ENCODE measurements around the gene ABCA9.

Gene ABCA9

DNA sequence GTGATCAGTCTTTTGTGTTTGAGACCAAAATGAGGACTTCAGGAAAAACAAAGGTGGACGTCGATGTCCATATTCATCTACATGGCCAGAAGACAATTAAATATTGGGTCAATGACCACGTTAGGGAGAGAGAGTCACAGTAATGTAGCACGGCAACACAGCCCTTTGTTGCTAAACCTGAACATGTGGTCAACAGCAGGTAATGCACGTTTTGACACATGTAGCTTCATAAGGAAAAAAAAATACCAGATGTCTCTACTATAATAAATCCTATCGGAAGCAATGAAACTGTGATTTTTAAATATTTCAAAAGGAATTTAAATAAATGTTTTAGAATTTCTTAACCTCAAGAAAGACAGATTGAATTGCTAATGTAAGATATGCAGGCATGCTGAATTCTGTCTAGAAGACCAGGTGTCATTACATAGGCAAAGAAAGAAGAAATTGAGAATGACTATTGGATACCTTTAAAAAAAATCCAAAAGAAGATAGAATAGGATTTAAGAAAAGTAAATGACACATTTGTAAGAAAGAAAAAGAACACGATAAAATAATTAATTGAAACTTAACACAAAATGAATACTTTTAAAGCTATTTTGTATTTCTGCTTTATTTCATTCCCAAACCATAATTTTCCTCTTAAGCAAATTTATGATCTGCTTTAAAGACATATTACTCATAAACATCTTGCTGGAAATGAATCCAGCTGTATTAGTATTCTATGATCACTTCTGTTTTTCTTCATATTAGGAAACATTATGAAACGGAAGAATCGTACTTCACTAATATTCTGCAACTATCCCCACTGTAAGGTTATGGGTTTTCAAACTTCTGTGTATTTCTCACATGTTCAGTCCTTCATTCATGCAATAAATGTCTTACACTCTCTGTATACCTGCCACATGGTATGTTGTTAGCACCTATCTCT is 135.7 kb downstream of the ABCA9 start:
- POLR2A ChIA-PET, result no interaction called here
- Histone ChIP-seq H3K4me3 (ENCODE audit: low read depth, low read length) (no peak overlapping the region), H3K4me1 (ENCODE audit: control insufficient read depth, insufficient read depth, low read length) (no peaks in the 10 kb centered on the region), H3K36me3 (ENCODE audit: control insufficient read depth in 2 of 2, insufficient read depth in 1 of 2, low read length in 2 of 2) (no peaks in the 10 kb centered on the region), H3K9me3 (ENCODE audit: control insufficient read depth, insufficient read depth, low read depth, low read length) (no peaks in the 10 kb centered on the region), H3K27ac (ENCODE audit: extremely low read depth, low read depth, low read length) (no peak overlapping the region)
- no peak for TF ChIP-seq MZF1 (tag by site-specific recombination; IDR thresholded peaks at IDR 0.05; ENCODE audit: borderline replicate concordance)
- TF ChIP-seq SP7 (tag by site-specific recombination; IDR thresholded peaks at IDR 0.05), result no peak
- TF ChIP-seq ZNF155 (tag by site-specific recombination; IDR thresholded peaks at IDR 0.05), result no peak
- TF ChIP-seq ZNF335 (tag by site-specific recombination; conservative IDR thresholded peaks at IDR 0.05), result no peak
- TF ChIP-seq ZNF157 (tag by site-specific recombination; IDR thresholded peaks at IDR 0.05), result no peak
- TF ChIP-seq ZNF280D (tag by site-specific recombination; IDR thresholded peaks at IDR 0.05), result no peak
- TF ChIP-seq ZNF274 (IDR thresholded peaks at IDR 0.05; ENCODE audit: low read length), result no peak
- TF ChIP-seq ZNF274 (tag by site-specific recombination; IDR thresholded peaks at IDR 0.05; ENCODE audit: borderline replicate concordance), result no peak
- no peak for TF ChIP-seq ZNF211 (tag by site-specific recombination; IDR thresholded peaks at IDR 0.05; ENCODE audit: low read depth)
- no peak for TF ChIP-seq ZNF24 (tag by site-specific recombination; IDR thresholded peaks at IDR 0.05)
- TF ChIP-seq YY2 (tag by site-specific recombination; IDR thresholded peaks at IDR 0.05), result no peak
- TF ChIP-seq ZNF555 (tag by site-specific recombination; conservative IDR thresholded peaks at IDR 0.05), result no peak
- TF ChIP-seq GLI4 (tag by site-specific recombination; IDR thresholded peaks at IDR 0.05), result no peak
- no peak for TF ChIP-seq ZFP41 (tag by site-specific recombination; IDR thresholded peaks at IDR 0.05; ENCODE audit: borderline replicate concordance)
- CTCF ChIA-PET, result interaction anchor here (1.0 kb wide), 1 partner anchor 148 kb away, joined by 3 read pairs; no protein-coding TSS in a partner anchor
